CD4-positive, alpha-beta memory T cell (primary cell): Measurements from ENCODE around the gene SEC14L1. TPM values are rescaled to one million over a fixed set of nuclear protein-coding genes. Genes with fewer than 3 reads are reported as not detected.
"Not testable (repeated sequence)": the region's sequence is repeated elsewhere in the genome, so short reads cannot be mapped to it uniquely, and the experiment has no call there.

Experiments used
- CTCF ChIA-PET: fragments of 350-600 bp; sonication (Branson Sonifier 250); formaldehyde crosslinking; loops from one replicate; lab custom pipeline; 2021; ENCODE audit warnings: inconsistent platforms; ENCODE audit not compliant: partially characterized antibody; lab: Charles Lee
- POLR2A ChIA-PET: fragments of 350-600 bp; sonication (Branson Sonifier 250); formaldehyde crosslinking; loops from one replicate; lab custom pipeline; 2021; ENCODE audit not compliant: partially characterized antibody; lab: Charles Lee
- DNase-seq, 5 donors: peaks; one replicate each; pipeline versions ENCODE4 v3.0.0 to v3.0.0-alpha.2; 2020 to 2022; ENCODE audit warnings: mixed read lengths in 1 of 5
- H3K27ac ChIP-seq: one replicate; pipeline ENCODE4 v1.7.0; 2013; ENCODE audit warnings: low read depth, low read length
- H3K27me3 ChIP-seq: 2 replicates; pipeline ENCODE4 v1.7.0; 2013; ENCODE audit warnings: mild to moderate bottlenecking, low read length, moderate library complexity; ENCODE audit not compliant: insufficient read depth
- H3K36me3 ChIP-seq: 2 replicates; pipeline ENCODE4 v1.7.0; 2013; ENCODE audit warnings: mild to moderate bottlenecking, low read length, moderate library complexity; ENCODE audit not compliant: insufficient read depth
- H3K4me1 ChIP-seq: 2 replicates; pipeline ENCODE4 v1.7.0; 2013; ENCODE audit warnings: mild to moderate bottlenecking, low read length, moderate library complexity; ENCODE audit not compliant: insufficient read depth
- H3K4me3 ChIP-seq, 2 donors: one replicate each; pipeline ENCODE4 v1.7.0; 2013; ENCODE audit warnings: low read length in 2 of 2, mild to moderate bottlenecking in 1 of 2
- H3K9me3 ChIP-seq, 2 donors: one replicate each; pipeline ENCODE4 v1.7.0; 2013; ENCODE audit warnings: low read length in 2 of 2, control low read depth in 1 of 2; ENCODE audit not compliant: control insufficient read depth in 1 of 2
- H3K27ac Mint-ChIP-seq, 7 donors: one replicate each; pipeline ENCODE4 v1.8.0; 2020 to 2021; ENCODE audit warnings: mixed read lengths in 7 of 7, mild to moderate bottlenecking in 6 of 7, inconsistent platforms in 3 of 7, moderate library complexity in 3 of 7
- H3K27me3 Mint-ChIP-seq, 2 donors: one replicate each; pipeline ENCODE4 v1.8.0; 2020 to 2021; ENCODE audit warnings: mixed read lengths in 2 of 2
- H3K36me3 Mint-ChIP-seq, 2 donors: one replicate each; pipeline ENCODE4 v1.8.0; 2020 to 2021; ENCODE audit warnings: mixed read lengths in 2 of 2, inconsistent platforms in 1 of 2, mild to moderate bottlenecking in 1 of 2
- H3K4me1 Mint-ChIP-seq, 4 donors: one replicate each; pipeline ENCODE4 v1.8.0; 2020 to 2021; ENCODE audit warnings: mixed read lengths in 4 of 4, mild to moderate bottlenecking in 1 of 4
- H3K4me3 Mint-ChIP-seq, 8 donors: one replicate each; pipeline ENCODE4 v1.8.0; 2020 to 2021; ENCODE audit warnings: mixed read lengths in 8 of 8, mild to moderate bottlenecking in 7 of 8, moderate library complexity in 6 of 8, inconsistent platforms in 3 of 8
- H3K9me3 Mint-ChIP-seq, 8 donors: one replicate each; pipeline ENCODE4 v1.8.0; 2020 to 2021; ENCODE audit warnings: mixed read lengths in 8 of 8, mild to moderate bottlenecking in 5 of 8, inconsistent platforms in 3 of 8, moderate library complexity in 1 of 8
- intact Hi-C: fragments of 100-400 bp; cut with micrococcal nuclease; formaldehyde crosslinking; loops from one replicate; pipeline ENCODE4 v1.15.1; 2023
- polyA plus RNA-seq, 2 donors: library from polyadenylated mRNA; unstranded; fragments of 300-500 nt; fragmentation: Illumina TruSeq; gene quantifications; one replicate each; pipeline ENCODE4 v1.2.3, GENCODE V29; 2021
- total RNA-seq, 2 experiments: library from RNA; stranded (reverse); gene quantifications; one replicate each; pipeline ENCODE4 v1.2.3, GENCODE V29; 2021

Gene SEC14L1
- total and polyA plus RNA-seq, 4 experiments from 2014 or later = 8.9 to 35.5 (median 25.9) TPM

GRCh38 chr17:77132411-77133086 is 8.2 kb upstream of the SEC14L1 start:
- H3K4me3 ChIP-seq = no peak overlapping the region
- no peak overlapping the region for H3K4me3 Mint-ChIP-seq
- peaks cover 0 to 11% (median 4%) of the 10 kb centered on the region in 8 donors for H3K9me3 Mint-ChIP-seq
- no peaks in the 10 kb centered on the region for H3K36me3 Mint-ChIP-seq
- H3K27ac Mint-ChIP-seq = no peak overlapping the region
- ChIA-PET POLR2A (no interaction called here), CTCF (no interaction called here)
- intact Hi-C loops = no loop called here
- peaks cover 0 to 5% of the 10 kb centered on the region in 2 donors for H3K9me3 ChIP-seq
- H3K36me3 ChIP-seq = no peaks in the 10 kb centered on the region
- peaks cover 8 to 31% (median 21%) of the 10 kb centered on the region in 4 donors for H3K4me1 Mint-ChIP-seq
- no peaks in the 10 kb centered on the region for H3K27me3 ChIP-seq
- no peak overlapping the region for H3K27ac ChIP-seq
- H3K27me3 Mint-ChIP-seq = no peaks in the 10 kb centered on the region
- DNase-seq = no peak
- peaks cover 17% of the 10 kb centered on the region for H3K4me1 ChIP-seq

- Mint-ChIP-seq H3K27me3 (no peaks in the 10 kb centered on the region), H3K36me3 (peaks cover 0 to 5% of the 10 kb centered on the region in 2 donors), H3K4me1 (peaks cover 9 to 31% (median 22%) of the 10 kb centered on the region in 4 donors), H3K4me3 (no peak overlapping the region), H3K9me3 (peaks cover 3 to 17% (median 10%) of the 10 kb centered on the region in 8 donors), H3K27ac (no peak overlapping the region)
- no peak for DNase-seq
- Histone ChIP-seq H3K27ac (no peak overlapping the region), H3K9me3 (peaks cover 0 to 6% of the 10 kb centered on the region in 2 donors), H3K27me3 (no peaks in the 10 kb centered on the region), H3K36me3 (no peaks in the 10 kb centered on the region), H3K4me1 (peaks cover 17% of the 10 kb centered on the region), H3K4me3 (no peak overlapping the region)
- POLR2A ChIA-PET = no interaction called here
- CTCF ChIA-PET = no interaction called here
- intact Hi-C loops = no loop called here
Measured at GRCh38 chr17:77133087-77133638, 7.6 kb upstream of the SEC14L1 start.

GRCh38 chr17:77136420-77136767 is 4.4 kb upstream of the SEC14L1 start:
- intact Hi-C loops = no loop called here
- POLR2A ChIA-PET = no interaction called here
- Mint-ChIP-seq H3K27ac (peak overlapping the region in 5 of 7 donors; percentile 33 to 88 (median 37)), H3K27me3 (no peaks in the 10 kb centered on the region), H3K4me1 (peaks cover 13 to 32% (median 25%) of the 10 kb centered on the region in 4 donors), H3K36me3 (peaks cover 0 to 5% of the 10 kb centered on the region in 2 donors), H3K4me3 (peak overlapping the region in 1 of 8 donors; percentile 13), H3K9me3 (peaks cover 3 to 18% (median 14%) of the 10 kb centered on the region in 8 donors)
- H3K4me3 ChIP-seq = no peak overlapping the region
- no peaks in the 10 kb centered on the region for H3K36me3 ChIP-seq
- H3K27me3 ChIP-seq = no peaks in the 10 kb centered on the region
- CTCF ChIA-PET = no interaction called here
- H3K4me1 ChIP-seq = peaks cover 22% of the 10 kb centered on the region
- H3K9me3 ChIP-seq = peaks cover 0 to 6% of the 10 kb centered on the region in 2 donors
- no peak for DNase-seq
- H3K27ac ChIP-seq = no peak overlapping the region

DNA sequence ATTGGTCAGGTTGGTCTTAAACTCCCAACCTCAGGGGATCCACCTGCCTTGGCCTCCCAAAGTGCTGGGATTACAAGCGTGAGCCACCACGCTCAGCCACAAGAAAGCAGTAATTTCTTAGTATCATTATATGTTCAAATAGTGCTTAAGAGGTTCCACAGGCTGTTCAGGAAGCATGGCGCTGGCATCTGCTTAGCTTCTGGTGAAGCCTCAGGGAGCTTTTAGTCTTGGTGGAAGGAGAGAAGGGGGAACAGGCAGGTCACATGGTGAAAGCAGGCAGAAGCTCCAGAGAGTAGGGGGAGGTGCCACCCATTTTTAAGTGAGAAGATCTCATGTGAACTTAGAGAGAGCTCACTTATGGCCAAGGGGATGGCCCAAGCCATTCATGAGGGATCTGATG is 3.7 kb upstream of the SEC14L1 start:
- CTCF ChIA-PET = interaction anchor here (1.3 kb wide), 1 partner anchor 49 kb away, joined by 7 read pairs; no protein-coding TSS in a partner anchor
- peaks cover 29% of the 10 kb centered on the region for H3K4me1 ChIP-seq
- intact Hi-C loops = no loop called here
- no peak overlapping the region for H3K27ac ChIP-seq
- H3K27ac Mint-ChIP-seq = peak overlapping the region in 2 of 7 donors; percentile 9 to 69
- peaks cover 19 to 39% (median 32%) of the 10 kb centered on the region in 4 donors for H3K4me1 Mint-ChIP-seq
- H3K9me3 Mint-ChIP-seq = peaks cover 3 to 18% (median 14%) of the 10 kb centered on the region in 8 donors
- DNase-seq = no peak
- H3K27me3 ChIP-seq = no peaks in the 10 kb centered on the region
- H3K4me3 ChIP-seq = no peak overlapping the region
- peaks cover 0 to 6% of the 10 kb centered on the region in 2 donors for H3K9me3 ChIP-seq
- H3K4me3 Mint-ChIP-seq = peak overlapping the region in 2 of 8 donors; percentile 53 to 74
- H3K36me3 Mint-ChIP-seq = peaks cover 0 to 13% of the 10 kb centered on the region in 2 donors
- H3K27me3 Mint-ChIP-seq = no peaks in the 10 kb centered on the region
- no peaks in the 10 kb centered on the region for H3K36me3 ChIP-seq
- POLR2A ChIA-PET = interaction anchor here (1.2 kb wide), 1 partner anchor 9 kb away, joined by 6 read pairs; no protein-coding TSS in a partner anchor

DNA sequence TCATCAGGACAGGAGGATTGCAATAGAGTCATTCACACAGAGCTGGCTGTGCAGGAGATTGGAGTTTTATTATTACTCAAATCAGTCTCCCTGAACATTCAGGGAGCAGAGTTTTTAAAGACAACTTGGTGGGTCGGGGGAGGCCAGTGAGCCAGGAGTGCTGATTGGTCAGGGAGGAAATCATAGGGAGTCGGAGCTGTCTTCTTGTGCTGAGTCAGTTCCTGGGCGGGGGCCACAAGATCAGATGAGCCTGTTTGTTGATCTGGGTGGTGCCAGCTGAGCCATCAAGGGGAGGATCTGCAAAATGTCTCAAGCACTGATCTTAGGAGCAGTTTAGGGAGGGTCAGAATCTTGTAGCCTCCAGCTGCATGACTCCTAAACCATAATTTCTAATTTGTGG is 2.9 kb upstream of the SEC14L1 start:
- H3K27ac ChIP-seq, intact Hi-C loops, H3K4me3 ChIP-seq, H3K27me3 Mint-ChIP-seq, H3K9me3 ChIP-seq, H3K27me3 ChIP-seq, H3K36me3 ChIP-seq: not testable (repeated sequence)
- H3K4me1 ChIP-seq = peaks cover 37% of the 10 kb centered on the region
- ChIA-PET POLR2A (interaction anchor here (1.2 to 5.1 kb wide), 2 partner anchors 10 to 50 kb away, joined by 6 to 47 read pairs; no protein-coding TSS in a partner anchor), CTCF (interaction anchor here (1.3 kb wide), 1 partner anchor 49 kb away, joined by 7 read pairs; no protein-coding TSS in a partner anchor)
- Mint-ChIP-seq H3K4me3 (peak overlapping the region in 7 of 8 donors; percentile 31 to 75 (median 62)), H3K4me1 (peaks cover 24 to 46% (median 38%) of the 10 kb centered on the region in 4 donors), H3K9me3 (peaks cover 3 to 18% (median 14%) of the 10 kb centered on the region in 8 donors), H3K27ac (peak overlapping the region in 6 of 7 donors; percentile 24 to 86 (median 72)), H3K36me3 (peaks cover 4 to 18% of the 10 kb centered on the region in 2 donors)
- peak; percentile 20 to 53 (median 33) for DNase-seq

DNA sequence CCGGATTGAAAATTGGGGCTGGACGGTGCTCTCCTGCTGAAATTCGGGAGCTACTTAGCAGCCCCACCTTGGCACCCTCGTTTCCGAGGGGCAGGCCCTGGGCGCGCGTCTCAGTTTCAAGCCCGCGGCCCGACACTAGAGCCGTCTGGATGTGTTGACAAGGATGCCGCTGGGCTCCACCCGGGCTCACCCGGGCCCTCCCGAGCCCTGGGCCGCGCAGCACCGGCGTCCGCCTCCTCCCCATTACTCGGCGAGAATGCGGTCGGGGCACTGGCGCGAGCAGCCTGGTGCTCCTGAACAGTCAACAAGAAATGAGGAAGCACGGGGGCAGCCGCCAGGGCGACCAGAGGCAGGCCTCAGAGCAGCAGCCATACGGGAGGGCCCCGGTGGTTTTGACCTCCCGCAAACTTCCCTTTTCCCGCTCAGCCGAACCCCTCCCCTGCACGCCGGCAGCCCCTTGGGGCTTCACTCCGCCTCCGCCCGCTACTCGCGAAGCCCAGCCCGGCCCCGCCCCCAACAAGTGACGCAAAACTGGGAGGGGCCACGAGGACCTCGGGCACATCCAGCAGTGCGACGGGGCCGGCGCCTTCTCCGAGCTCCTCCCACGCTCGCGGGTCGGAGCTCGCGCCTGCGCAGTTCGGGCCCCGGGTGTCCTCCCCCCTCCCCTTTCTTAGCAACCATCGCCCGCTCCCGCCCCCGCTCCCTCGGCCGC is 447 bp upstream of the SEC14L1 start:
- Histone ChIP-seq H3K4me1 (peaks cover 47% of the 10 kb centered on the region), H3K36me3 (no peaks in the 10 kb centered on the region), H3K27ac (peak overlapping the region; percentile 75), H3K9me3 (peaks cover 0 to 6% of the 10 kb centered on the region in 2 donors), H3K27me3 (no peaks in the 10 kb centered on the region), H3K4me3 (peak overlapping the region; percentile 38 to 68)
- Mint-ChIP-seq H3K36me3 (peaks cover 14 to 35% of the 10 kb centered on the region in 2 donors), H3K4me3 (peak overlapping the region; percentile 81 to 92 (median 85)), H3K27me3 (no peaks in the 10 kb centered on the region), H3K4me1 (peaks cover 28 to 65% (median 49%) of the 10 kb centered on the region in 4 donors), H3K27ac (peak overlapping the region; percentile 78 to 95 (median 93)), H3K9me3 (peaks cover 0 to 18% (median 14%) of the 10 kb centered on the region in 8 donors)
- ChIA-PET POLR2A (interaction anchor here (0.6 to 5.1 kb wide), 30 partner anchors 9 to 820 kb away, joined by 3 to 47 read pairs (median 4); partner anchors contain the start of genes SRSF2 and TNRC6C), CTCF (interaction anchor here (0.8 to 4.1 kb wide), 6 partner anchors 11 to 413 kb away, joined by 3 to 26 read pairs (median 4); no protein-coding TSS in a partner anchor)
- DNase-seq = peak; percentile 98 to 99 (median 99)
- intact Hi-C loops = loop anchor here (1.0 to 5.0 kb wide), 3 partner anchors 12 to 403 kb away; partner anchors contain the start of genes MFSD11 and SRSF2
